Stimulated activated CD4-positive, alpha-beta T cell treated with anti-CD3 and anti-CD28 coated beads, Interleukin-4, amount 100 ng/mL, for 1 hour (primary cell): ENCODE measurements around the gene CDC42EP3.
A peak's percentile ranks its signal among the peaks of the same experiment; 100 is the strongest.

Experiments used
- DNase-seq: peaks from one replicate; pipeline ENCODE4 v3.0.0-alpha.2; 2020

The CDC42EP3 gene

GRCh38 chr2:37683241-37683640 is 11.8 kb upstream of the CDC42EP3 start:
- DNase-seq: no peak

DNA sequence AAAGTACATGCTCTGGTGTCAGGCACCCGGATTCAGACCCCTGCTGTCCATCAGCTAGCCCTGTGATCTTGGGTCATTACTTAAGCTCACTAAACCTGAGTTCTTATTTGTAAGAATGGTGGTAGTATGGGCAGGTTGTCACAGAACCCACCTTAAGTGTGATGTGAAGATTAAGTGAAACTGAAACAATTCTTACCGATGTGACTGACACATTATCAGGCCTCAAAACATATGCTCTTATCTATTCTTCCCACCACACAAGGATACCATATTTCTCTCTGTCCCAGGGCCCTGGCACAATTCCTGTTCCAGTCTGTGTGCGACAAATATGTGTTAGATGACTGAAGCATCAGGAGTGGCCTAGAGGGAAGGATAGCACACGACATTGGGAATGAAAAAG is 11.0 kb upstream of the CDC42EP3 start:
- no peak for DNase-seq

GRCh38 chr2:37681587-37681986 is 10.1 kb upstream of the CDC42EP3 start:
- DNase-seq: no peak

DNA sequence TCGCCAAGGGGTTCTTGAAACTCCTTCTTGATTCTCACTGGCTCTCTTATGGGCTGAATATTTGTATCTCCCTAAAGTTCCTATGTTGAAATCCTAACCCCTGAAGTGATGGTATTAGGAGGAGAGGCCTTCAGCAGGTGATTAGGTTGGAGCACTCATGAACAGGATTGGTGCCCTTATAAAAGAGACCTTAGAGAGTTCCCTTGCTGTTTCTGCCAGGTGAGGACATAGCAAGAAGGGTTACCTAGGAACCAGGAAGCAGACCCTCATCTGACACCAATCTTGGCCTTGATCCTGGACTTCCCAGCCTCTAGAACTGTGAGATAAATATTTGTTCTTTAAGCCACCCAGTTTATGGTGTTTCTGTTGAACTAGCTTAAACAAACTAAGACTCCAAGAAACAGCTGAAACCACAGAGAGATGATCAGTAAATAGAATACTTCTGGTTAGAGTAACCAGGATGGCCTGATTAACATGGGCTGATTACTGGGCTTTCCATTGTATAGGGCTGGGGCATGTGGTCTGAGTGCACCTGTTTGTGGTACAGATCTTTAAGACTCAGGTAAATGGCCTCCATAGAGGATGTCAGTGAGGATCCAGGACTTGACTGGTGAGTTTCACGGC is 7.7 kb upstream of the CDC42EP3 start:
- DNase-seq: no peak

- DNase-seq: no peak
Observed at GRCh38 chr2:37676274-37676673, 4.8 kb upstream of the CDC42EP3 start.

DNA sequence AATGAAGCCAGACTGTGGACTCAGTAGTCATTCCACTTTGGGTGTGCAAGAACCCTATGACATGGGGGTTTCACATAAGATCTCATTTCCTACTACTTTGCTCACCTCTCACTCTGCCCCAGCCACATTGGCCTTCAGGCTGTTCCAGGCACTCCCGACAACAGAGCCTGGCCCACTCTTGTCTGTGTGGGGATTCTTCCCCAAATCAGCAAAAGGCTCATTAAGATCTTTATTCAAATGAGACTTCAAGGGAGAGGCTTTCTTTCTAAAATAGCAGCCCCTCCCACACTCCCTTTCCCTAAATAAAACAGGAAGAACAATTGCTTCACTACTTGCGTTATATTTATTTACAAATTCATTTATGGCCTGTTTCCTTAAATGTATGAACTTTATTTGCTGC is 3.5 kb upstream of the CDC42EP3 start:
- no peak for DNase-seq

GRCh38 chr2:37672870-37673184 is 1.4 kb upstream of the CDC42EP3 start:
- DNase-seq: no peak

DNA sequence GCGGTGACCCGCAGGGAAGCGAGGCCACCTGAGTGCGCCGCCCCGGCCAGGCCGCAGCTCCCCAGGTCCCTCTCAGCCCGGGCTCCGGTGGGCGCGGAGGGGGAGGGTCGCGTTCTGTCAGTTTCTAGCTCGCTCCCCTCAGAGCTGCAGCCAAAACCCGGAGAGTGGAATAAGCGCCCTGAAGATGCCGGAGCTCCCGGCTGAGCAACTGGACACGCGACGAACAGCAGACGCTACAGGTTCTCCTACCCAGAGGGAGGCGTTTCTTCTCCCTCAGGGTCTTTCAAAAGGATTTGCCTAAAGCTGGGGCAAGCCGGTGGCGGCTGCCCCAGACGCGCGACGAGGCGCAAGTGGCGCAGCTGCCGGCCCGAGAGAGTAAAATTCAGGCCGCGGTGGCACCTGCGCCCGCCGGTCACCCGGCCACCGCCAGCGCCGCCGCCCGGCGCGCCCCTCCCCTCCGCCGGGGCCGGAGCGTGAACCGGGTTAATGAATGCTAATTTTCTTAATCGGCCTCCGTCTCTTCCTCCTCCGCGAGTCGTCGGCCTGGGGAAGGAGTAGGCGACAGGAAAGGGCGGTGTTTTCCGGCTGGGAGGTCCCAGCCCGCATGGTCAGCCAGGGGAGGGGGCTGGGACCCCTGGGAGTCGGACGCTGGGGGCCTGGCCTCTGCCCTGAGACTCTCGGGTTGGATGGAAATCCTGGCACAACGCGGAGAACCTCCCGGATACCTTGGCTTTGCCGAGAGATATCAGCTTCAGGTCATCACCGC is 845 bp upstream of the CDC42EP3 start:
- DNase-seq: peak; percentile 79

GRCh38 chr2:37671816-37672103 is 318 bp upstream of the CDC42EP3 start:
- no peak for DNase-seq

DNA sequence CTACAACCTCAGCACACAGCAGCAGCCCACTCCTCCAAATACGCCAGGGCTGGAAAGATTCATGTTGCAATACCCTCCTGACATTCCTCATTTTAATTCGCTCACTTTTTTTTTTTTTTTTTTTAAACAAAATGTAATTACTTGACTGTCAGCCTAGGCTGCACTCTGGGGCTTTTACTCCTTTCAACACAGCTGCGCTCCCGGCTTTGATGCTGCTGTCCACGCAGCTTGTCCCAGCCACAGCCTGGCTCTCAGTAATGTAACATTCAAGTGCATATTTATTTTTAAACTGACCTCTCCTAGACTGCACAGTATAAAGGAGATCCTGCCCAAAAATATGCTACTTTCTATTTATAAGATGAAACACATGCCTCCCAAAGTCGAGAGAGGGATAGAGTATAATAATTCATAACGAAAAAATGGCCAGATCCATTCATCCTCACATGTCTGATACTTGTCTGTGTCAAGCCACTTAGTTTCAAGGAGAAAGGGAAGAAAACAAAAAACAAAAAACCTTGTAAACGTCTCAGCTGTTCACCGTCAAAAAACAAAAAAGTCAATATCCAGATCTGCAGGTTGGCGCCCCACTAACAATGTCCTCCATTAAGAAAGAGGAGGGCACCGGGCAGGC is 949 bp downstream of the CDC42EP3 start:
- no peak for DNase-seq

GRCh38 chr2:37669446-37669845 is 2.0 kb downstream of the CDC42EP3 start:
- DNase-seq: no peak

GRCh38 chr2:37667704-37668103 is 3.7 kb downstream of the CDC42EP3 start:
- no peak for DNase-seq

GRCh38 chr2:37666772-37667171 is 4.7 kb downstream of the CDC42EP3 start:
- DNase-seq: no peak

DNA sequence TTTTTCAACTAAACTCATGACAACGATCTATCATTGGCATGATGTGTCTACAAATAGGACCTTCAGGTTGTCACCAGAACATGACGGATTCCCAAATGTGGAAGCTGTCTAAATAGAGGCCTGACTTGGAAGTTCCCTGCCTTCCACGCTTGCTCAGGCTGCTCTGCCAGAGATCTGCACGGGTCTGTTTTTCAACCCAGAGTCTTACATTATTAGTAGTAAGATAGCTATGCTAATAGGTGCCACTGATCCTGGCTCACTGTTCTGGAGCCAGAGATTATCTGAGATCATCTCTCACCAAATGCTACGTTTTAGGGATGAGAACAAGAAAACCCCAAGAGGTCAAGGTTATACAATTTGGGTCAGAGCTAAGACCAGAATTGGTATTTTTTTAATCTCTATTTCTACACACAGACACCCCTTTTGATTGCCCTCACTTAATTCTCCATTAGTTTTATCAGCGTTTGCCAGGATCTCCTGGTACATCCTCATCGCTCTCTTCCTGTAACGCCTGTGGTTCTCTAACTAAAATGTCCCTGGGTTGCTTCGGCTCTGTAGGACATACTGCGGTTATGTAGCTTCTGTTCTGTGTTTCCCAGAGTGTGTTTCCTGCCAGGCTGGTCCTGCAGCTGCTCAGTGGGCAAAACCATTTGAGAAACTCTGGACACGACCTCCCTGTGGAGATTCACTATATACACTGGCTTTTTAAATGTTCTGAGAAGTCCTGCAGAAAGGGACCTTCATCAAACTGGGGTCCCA is 5.7 kb downstream of the CDC42EP3 start:
- DNase-seq: no peak

- DNase-seq: no peak
Observed at GRCh38 chr2:37665043-37665442, 6.4 kb downstream of the CDC42EP3 start.

DNA sequence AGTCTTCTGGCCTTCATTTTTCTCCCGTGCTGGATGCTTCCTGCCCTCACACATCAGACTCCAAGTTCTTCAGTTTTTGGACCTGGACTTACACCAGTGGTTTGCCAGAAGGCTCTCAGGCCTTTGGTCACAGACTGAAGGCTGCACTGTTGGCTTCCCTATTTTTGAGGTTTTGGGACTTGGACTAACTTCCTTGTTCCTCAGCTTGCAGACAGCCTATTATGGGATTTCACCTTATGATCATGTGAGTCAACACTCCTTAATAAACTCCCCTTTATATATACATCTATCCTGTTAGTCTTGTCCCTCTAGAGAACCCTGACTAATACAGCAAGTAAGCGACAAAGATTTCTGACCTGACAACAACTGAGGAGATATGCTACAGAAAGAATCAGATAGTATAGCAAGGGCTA is 7.2 kb downstream of the CDC42EP3 start:
- DNase-seq: no peak

- DNase-seq: no peak
Observed at GRCh38 chr2:37663390-37663789, 8.1 kb downstream of the CDC42EP3 start.

GRCh38 chr2:37659723-37660122 is 11.7 kb downstream of the CDC42EP3 start:
- DNase-seq: no peak

- DNase-seq: no peak
Observed at GRCh38 chr2:37658682-37659081, 12.8 kb downstream of the CDC42EP3 start.

DNA sequence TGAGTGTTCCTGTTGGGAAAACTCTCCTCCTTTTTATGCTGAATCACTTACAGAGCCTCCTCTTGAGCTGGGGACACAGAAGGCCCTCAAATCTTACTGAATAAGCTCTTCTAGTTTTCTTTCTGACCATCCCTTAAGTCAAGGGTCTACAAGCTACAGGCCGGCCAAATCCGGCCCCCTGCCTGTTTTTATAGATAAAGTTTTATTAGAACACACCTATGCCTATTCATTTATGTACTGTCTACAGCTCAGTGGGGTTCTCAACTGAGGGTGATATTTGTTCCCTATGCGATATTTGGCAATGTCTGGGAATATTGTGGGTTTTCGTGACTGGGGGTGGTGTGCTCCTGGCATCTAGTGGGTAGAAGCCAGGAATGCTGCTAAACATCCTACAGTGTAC is 14.0 kb downstream of the CDC42EP3 start:
- DNase-seq: no peak

GRCh38 chr2:37656512-37657423 is 14.7 kb downstream of the CDC42EP3 start:
- no peak for DNase-seq

DNA sequence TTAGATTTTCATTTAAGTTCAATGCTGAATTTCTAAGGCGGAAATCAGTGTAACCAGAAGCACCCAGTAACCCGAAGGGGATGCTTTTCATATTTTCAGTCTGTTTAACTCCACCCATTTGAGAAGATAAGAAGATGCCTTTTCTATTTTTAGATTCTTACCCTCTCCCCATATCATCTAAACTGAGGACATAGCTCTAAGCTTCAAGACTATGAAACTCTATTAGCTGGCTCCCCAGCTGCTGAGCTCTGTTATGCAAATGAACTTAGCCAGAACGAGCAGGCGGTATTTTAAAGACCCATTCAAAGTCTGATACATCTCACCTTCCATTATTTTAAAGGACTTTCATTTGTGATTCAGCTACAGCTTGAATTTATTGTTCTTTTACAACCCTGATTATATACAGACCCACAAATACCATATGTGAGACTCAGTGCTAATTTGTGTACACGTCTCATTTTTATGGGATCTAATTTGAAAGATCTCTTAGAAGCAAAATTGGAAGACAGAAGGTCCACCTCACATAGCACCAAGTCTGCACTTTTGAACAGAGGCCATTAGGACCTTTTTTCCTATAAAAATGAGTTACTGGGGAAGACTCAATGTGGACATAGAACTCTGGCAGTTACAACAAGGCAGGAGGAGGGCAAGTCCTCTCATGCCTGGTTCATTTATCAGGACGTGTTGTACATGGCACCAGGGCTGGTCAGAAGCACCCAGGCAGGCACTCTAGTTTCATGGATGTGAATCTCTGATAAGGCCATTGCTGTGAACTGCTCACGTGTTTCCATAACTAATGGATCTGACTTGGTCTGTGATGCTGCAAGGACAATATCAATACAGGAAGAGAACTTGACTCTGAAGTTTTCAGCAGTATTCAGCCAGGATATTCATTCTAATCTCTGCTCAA is 16.3 kb downstream of the CDC42EP3 start:
- DNase-seq: no peak
